Measurements from ENCODE around the gene URAD. TPM values are rescaled to one million over a fixed set of nuclear protein-coding genes. Genes with fewer than 3 reads are reported as not detected.

URAD gene
- total RNA-seq, 2 experiments from 2014 or later = not detected

- CTCF ChIA-PET = no interaction called here
These were observed 59.4 kb downstream of the URAD start for GRCh38 chr13:27928805-27929753.

GRCh38 chr13:27928353-27928804, 60.1 kb downstream of the URAD start:
- CTCF ChIA-PET = no interaction called here
- no peaks in the 10 kb centered on the region for H3K9me3 Mint-ChIP-seq

More at GRCh38 chr13:27928805-27929753, 59.4 kb downstream of the URAD start:
- DNase-seq (no peak), ATAC-seq (ENCODE audit: poor library complexity) (no peak)
- Mint-ChIP-seq H3K36me3 (ENCODE audit: low read depth) (no peaks in the 10 kb centered on the region), H3K9me3 (no peaks in the 10 kb centered on the region), H3K4me3 (no peak overlapping the region), H3K27ac (no peak overlapping the region), H3K27me3 (peaks cover 87% of the 10 kb centered on the region), H3K4me1 (ENCODE audit: low read depth) (peaks cover 41% of the 10 kb centered on the region)
- H3K36me3 ChIP-seq (ENCODE audit: insufficient read depth, low read length) = no peaks in the 10 kb centered on the region
- no peak overlapping the region for H3K4me3 ChIP-seq (ENCODE audit: low read length)
- peaks cover 61 to 84% of the 10 kb centered on the region in 2 experiments for H3K27me3 ChIP-seq (ENCODE audit: control insufficient read depth in 1 of 2, insufficient read depth in 2 of 2, low read length in 2 of 2)
- POLR2A ChIA-PET = interaction anchor here (1.0 kb wide), 1 partner anchor 14 kb away, joined by 3 read pairs; no protein-coding TSS in a partner anchor
- no peak for TF ChIP-seq CTCF (IDR thresholded peaks at IDR 0.05)
- intact Hi-C loops (cut with DNase I, micrococcal nuclease) = no loop called here
- peaks cover 0 to 27% of the 10 kb centered on the region in 2 experiments for H3K9me3 ChIP-seq (ENCODE audit: control insufficient read depth in 1 of 2, insufficient read depth in 1 of 2, low read length in 2 of 2)
- H3K27ac ChIP-seq (ENCODE audit: low read depth in 1 of 2, low read length in 2 of 2) = no peak overlapping the region
- peaks cover 11% of the 10 kb centered on the region for H3K4me1 ChIP-seq (ENCODE audit: insufficient read depth, low read length)

More at GRCh38 chr13:27928353-27928804, 60.1 kb downstream of the URAD start:
- peaks cover 61 to 85% of the 10 kb centered on the region in 2 experiments for H3K27me3 ChIP-seq (ENCODE audit: control insufficient read depth in 1 of 2, insufficient read depth in 2 of 2, low read length in 2 of 2)
- H3K27ac ChIP-seq (ENCODE audit: low read depth in 1 of 2, low read length in 2 of 2) = no peak overlapping the region
- Mint-ChIP-seq H3K27me3 (peaks cover 89% of the 10 kb centered on the region), H3K4me1 (ENCODE audit: low read depth) (peaks cover 48% of the 10 kb centered on the region), H3K4me3 (no peak overlapping the region), H3K36me3 (ENCODE audit: low read depth) (no peaks in the 10 kb centered on the region), H3K27ac (no peak overlapping the region)
- no peak overlapping the region for H3K4me3 ChIP-seq (ENCODE audit: low read length)
- DNase-seq (no peak), ATAC-seq (ENCODE audit: poor library complexity) (no peak)
- no peaks in the 10 kb centered on the region for H3K36me3 ChIP-seq (ENCODE audit: insufficient read depth, low read length)
- POLR2A ChIA-PET = interaction anchor here (1.0 kb wide), 1 partner anchor 13 kb away, joined by 3 read pairs; no protein-coding TSS in a partner anchor
- intact Hi-C loops (cut with DNase I, micrococcal nuclease) = no loop called here
- no peak for TF ChIP-seq CTCF (IDR thresholded peaks at IDR 0.05)
- H3K4me1 ChIP-seq (ENCODE audit: insufficient read depth, low read length) = peaks cover 14% of the 10 kb centered on the region
- H3K9me3 ChIP-seq (ENCODE audit: control insufficient read depth in 1 of 2, insufficient read depth in 1 of 2, low read length in 2 of 2) = peaks cover 0 to 29% of the 10 kb centered on the region in 2 experiments

Other genes starting within 250 kb of the URAD start
- not detected for gene GSX1, start 196.2 kb downstream of the URAD start, total RNA-seq
- not detected for gene PDX1, start 68.7 kb downstream of the URAD start, total RNA-seq
- not detected for gene CDX2, start 19.4 kb downstream of the URAD start, total RNA-seq
- gene FLT3, start 111.9 kb upstream of the URAD start, total RNA-seq = under 1 TPM; 0.39 to 0.55 TPM
- 10 to 100 TPM; 56.9 to 59.5 TPM for gene PAN3, start 149.9 kb upstream of the URAD start, total RNA-seq